Stimulated activated CD4-positive, alpha-beta T cell treated with anti-CD3 and anti-CD28 coated beads, Interleukin-15, amount 100 ng/mL, for 24 hours (primary cell): ENCODE data around the gene SMG5.
A peak's percentile ranks its signal among the peaks of the same experiment; 100 is the strongest.
"Not testable (repeated sequence)": the region's sequence is repeated elsewhere in the genome, so short reads cannot be mapped to it uniquely, and the experiment has no call there.

ENCODE experiments used
- DNase-seq: peaks from one replicate; pipeline ENCODE4 v3.0.0-alpha.2; 2020

SMG5 gene

DNA sequence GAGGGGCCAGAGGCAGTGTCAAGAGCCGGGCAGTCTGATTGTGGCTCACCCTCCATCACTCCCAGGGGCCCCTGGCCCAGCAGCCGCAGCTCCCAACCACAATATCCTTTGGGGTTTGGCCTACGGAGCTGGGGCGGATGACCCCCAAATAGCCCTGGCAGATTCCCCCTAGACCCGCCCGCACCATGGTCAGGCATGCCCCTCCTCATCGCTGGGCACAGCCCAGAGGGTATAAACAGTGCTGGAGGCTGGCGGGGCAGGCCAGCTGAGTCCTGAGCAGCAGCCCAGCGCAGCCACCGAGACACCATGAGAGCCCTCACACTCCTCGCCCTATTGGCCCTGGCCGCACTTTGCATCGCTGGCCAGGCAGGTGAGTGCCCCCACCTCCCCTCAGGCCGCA lies 40.7 kb downstream of the SMG5 start, which contains the start of gene BGLAP:
Gene BGLAP (plus strand): TSS at position 259 of the 400 bp plus-strand sequence. CDS start 48 bp downstream, at position 307.
- DNase-seq: no peak

DNA sequence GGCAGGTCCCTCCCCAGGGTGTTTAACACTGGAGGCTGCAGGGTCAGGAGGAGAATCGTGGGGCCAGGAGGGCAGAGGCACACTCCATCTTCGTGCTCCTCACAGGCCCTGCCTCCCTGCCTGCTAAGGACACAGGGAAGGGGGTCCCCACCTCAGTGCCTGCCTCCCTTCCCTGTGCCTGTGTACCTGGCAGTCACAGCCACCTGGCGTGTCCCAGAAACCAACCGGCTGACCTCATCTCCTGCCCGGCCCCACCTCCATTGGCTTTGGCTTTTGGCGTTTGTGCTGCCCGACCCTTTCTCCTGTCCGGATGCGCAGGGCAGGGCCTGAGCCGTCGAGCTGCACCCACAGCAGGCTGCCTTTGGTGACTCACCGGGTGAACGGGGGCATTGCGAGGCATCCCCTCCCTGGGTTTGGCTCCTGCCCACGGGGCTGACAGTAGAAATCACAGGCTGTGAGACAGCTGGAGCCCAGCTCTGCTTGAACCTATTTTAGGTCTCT lies 41.3 kb downstream of the SMG5 start:
- no peak for DNase-seq

DNA sequence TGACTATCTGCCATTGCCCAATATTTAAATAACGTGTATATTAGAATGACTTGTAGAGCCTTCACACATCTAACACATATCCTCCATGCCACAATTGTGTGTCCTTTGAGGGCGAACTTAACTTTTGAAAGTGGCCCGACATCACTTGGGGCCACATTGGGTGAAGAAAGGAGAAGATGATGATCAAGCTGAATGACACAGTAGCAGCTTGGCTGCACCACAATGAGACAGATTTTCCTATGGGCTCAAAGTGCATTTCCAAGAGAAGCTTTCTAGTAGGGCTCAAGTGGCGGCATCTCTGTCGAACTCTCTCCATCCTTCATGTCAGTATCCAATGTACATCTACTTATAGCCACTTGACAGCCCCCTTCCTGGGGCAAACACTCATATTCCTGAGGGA lies 44.4 kb downstream of the SMG5 start:
- DNase-seq: no peak

DNA sequence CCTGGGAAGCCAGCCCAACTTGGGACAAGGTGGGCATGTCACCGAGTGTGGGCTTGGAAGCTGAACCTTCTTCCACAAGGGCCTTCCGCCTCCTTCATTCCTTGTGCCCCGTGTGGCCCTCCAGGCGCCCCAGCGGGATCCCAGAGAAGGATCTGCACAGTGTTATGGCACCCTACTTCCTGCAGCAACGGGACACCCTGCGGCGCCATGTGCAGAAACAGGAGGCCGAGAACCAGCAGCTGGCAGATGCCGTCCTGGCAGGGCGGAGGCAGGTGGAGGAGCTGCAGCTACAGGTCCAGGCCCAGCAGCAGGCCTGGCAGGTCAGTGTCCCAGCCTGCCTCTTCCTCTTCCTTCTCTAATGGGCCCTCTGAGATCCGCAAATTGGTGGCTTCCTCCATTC lies 46.5 kb downstream of the SMG5 start:
- DNase-seq: no peak

DNA sequence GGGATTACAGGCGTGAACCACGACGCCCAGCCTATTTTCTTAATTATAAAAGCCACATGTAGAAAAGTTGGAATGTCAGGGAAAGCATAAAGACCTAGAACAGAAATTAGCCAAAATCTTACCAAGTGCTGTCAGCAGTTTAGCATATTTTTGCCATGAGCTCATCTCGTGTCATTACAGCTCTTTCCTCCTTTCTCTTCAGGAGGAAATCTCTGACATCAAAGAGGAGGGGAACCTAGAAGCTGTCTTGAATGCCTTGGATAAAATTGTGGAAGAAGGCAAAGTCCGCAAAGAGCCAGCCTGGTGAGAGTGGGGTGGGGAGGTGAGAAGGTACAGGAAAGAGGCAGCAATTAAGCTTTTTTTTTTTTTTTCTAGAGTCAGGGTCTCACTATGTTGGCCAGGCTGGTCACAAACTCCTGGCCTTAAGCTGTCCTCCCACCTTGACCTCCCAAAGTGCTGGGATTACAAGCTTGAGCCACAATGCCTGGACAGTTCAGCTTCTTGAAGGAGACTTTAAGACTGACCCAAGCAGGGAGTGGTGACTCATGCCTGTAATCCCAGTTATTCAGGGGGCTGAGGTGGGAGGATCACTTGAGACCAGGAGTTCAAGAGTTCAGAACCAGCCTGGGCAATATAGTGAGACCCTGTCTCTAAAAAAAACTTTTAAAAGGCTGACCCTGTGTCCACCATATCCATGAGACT lies 49.0 kb downstream of the SMG5 start:
- DNase-seq: no peak

DNA sequence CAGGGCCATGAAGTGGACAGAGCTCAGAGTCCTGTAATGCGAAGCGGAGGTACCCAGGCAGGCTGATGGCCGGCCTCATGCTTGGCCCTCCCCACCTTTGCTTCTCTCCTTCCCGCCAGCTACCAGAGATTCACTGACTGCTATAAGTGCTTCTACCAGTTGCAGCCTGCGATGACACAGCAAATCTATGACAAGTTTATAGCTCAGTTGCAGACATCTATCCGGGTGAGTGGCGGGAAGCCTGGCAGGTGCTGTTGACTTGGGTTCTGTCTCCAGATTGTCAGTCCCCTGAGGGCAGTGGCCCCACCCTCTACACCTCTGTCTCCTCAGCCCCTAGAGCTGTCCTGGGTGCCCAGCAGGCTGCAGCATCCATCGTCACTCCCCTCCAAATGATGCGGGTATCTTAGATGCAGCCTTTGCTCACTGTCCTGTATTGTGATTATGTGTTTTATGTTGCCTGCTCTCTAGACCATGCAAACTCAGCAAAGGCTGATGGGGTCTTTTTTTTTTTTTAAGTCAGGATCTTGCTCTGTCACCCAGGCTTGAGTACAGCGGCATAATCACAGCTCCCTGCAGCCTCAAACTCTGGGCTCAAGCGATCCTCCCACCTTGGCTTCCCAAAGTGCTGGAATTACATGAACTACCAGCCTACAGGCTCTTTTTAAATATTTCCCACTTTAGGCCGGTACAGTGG lies 50.3 kb downstream of the SMG5 start:
- no peak for DNase-seq

DNA sequence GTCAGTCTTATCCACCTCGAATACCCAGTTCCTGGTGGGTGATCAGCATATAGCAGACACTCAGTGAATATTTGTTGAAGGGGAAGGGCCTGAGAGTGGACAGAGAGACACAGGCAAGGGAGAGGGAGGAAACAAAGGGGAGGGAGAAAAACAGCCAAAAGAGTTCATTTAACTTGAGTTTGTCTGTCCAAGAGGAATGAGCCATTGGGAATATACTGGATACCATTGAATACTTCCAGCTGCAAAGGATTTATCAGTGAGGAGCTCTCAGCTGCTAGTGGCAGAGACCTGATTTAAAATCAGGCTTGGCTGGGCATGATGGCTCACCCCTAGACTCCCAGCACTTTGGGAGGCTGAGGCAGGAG lies 52.2 kb downstream of the SMG5 start:
- no peak for DNase-seq

DNA sequence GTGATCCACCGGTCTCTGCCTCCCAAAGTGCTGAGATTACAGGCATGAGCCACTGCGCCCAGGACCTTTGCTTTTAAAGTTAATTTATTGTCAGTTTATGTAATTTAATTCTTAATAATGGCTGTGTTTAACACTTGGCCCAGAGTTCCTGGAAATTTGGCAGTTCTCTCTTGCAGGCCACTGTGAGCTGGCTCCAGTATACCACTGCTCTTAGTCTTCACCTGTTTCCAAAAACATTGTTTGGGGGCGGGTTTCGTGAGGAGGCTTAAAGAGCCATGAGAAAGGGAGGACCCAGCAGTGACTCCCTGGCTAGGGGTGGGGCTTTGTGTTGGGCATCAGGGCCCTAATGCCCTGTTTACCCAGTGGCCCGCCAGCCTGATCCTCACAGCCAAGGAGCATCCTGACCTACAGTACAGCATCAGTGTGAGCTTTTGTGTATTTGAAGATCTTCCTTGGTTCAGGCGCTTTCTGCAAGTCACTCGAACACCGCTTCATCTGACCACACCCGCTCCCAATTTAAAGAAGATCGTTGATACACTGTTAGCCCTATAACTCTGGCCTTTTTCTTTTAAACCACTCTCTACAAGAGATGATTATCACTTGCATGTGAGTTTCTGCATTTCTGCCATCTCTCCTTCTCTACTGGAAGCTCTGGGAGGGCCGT lies 52.7 kb downstream of the SMG5 start:
- DNase-seq: no peak

DNA sequence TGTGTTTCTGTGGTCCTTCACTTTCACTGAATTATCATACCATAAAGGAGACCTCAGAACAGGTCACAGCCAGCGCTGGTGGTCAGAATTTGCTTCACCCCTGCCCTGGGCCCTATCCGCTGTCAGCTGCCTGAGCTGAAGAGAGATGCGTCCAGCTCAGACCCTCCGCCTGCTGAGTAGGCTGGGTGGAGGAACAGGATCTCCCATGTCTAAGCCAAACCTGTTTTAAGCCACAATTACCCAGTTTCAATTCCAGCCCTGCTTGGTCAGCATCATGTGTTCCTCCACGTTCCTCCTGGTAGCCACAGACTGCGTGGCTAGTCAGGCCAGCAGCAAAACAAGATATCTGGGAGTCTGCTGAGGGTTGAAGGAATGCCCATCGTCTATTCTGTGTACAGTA lies 54.1 kb downstream of the SMG5 start:
- no peak for DNase-seq

DNA sequence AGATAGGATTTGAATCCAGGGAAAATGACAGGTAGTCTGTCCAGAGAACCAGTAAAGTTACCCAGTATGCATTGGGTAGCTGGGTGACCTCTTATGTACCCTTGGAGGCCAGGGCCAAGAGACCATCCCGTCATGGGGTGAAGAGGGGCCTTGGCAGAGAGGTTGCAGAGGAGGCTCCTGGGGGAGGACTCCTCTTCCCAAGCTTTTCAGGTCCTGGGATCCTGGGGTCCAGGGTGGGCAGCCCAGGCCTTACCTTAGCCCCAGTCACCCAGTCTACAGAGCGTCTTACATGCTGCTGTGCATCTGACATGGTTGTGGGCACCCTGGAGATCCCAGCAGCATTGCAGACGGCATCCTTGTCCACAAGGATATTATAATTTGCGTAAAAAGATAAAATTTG lies 55.8 kb downstream of the SMG5 start:
- no peak for DNase-seq

DNA sequence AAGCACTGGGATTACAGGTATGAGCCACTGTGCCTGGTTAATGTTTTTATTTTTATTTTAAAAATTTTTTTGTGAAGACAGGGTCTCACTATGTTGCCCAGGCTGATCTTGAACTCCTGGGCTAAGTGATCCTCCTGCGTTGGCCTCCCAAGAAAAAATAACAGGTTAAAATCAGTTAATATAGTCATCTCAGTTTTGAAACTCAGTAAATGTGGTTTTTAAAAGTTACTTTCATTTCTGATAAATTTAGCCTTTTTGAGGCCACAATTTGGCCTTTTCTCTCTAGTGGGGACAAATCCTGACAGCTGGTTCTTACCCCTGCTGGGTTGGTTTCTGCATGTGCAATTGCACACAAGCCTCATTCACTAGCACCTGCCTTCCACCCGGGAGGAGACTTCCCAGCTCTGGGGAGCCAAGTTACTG lies 56.5 kb downstream of the SMG5 start:
- DNase-seq: peak; percentile 55

DNA sequence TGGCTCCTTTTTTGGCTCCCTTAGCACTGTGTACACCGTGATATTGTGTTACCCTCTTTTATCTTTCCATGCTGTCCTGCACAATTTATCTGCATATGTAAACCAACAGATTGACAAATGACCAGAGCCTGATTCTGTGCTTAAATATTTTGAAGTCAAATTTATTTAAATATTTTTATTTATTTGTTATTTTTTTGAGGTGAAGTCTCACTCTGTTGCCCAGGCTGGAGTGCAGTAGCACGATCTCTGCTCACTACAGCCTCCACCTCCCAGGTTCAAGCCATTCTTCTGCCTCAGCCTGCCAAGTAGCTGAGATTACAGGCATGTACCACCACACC lies 57.0 kb downstream of the SMG5 start:
- DNase-seq: peak; percentile 4

DNA sequence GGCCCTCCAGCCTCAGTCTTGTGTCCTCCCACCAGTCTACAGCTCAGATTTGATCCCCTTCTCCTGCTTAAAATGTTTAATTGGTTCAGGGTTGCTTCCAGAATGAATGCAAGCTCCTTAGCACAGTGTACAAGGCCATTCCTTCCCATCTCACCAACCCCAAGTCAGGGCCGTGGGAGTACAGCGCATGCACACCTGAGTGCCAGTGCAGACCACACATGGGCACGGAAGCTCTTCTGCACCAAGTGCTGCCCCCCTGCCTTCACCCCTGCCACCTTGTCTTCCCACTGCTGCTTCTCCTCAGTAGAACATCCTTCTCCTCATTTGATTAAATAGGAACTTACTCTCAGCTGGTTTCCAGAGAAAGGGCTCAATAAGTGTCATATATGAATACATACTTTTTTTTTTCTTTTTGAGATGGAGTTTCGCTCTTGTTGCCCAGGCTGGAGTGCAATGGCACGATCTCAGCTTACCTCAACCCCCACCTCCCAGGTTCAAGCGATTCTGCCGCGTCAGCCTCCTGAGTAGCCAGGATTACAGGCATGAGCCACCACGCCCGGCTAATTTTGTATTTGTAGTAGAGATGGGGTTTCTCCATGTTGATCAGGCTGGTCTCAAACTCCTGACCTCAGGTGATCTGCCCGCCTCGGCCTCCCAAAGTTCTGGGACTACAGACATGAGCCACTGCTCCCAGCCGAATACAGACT lies 60.5 kb downstream of the SMG5 start:
- peak; percentile 41 for DNase-seq

DNA sequence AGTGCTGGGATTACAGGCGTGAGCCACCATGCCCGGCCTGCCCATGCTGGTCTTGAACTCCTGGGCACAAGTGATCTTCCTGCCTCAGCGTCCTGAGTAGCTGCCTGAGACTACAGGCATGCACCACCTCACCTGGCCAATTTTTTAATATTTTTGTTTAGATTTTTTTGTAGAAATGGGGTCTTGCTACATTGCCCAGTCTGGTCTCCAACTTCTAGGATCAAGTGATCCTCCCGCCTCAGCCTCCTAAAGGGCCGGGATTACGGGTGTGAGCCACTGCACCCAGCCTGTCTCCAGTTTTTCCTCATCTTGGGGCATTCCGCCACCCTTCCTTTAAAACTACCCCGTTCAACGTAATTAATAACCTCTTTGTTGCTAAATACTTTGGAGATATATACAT lies 62.4 kb downstream of the SMG5 start:
- no peak for DNase-seq

DNA sequence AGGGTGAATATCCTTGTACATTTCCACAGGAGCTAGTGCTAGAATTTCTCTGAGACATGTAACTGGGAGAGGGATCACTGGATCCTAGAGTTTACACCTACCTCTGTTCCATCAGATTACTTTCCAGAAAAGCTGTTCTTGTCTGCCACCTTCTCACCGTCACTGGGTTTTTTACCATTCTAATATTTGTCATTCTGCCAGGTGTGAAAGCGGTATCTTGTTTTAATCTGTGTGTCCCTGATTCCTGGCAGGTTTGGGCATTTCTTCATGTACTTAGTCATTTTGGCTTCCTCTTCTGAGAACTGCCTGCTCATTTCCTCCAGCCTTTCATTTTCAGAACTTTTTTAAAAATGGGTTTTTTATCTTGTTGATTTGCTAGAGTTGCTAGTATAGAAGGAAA lies 64.8 kb downstream of the SMG5 start:
- DNase-seq: peak; percentile 52

DNA sequence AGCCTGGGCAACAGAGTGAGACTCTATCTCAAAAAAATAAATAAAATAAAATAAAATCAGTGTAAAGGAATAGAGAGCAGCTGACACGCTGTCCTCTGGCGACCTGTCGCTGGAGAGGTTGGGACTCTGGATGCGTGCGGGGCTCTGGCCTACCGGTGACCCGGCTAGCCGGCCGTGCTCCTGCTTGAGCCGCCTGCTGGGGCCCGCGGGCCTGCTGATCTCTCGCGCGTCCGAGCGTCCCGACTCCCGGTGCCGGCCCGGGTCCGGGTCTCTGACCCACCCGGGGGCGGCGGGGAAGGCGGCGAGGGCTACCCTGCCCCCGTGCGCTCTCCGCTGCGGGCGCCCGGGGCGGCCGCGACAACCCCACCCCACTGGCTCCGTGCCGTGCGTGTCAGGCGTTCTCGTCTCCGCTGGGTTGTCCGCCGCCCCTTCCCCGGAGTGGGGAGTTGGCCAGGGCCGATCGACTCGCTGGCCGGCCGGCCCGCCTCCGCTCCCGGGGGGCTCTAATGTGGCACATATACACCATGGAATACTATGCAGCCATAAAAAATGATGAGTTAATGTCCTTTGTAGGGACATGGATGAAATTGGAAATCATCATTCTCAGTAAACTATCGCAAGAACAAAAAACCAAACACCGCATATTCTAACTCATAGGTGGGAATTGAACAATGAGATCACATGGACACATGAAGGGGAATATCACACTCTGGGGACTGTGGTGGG lies 66.1 kb downstream of the SMG5 start:
- not testable (repeated sequence) for DNase-seq

DNA sequence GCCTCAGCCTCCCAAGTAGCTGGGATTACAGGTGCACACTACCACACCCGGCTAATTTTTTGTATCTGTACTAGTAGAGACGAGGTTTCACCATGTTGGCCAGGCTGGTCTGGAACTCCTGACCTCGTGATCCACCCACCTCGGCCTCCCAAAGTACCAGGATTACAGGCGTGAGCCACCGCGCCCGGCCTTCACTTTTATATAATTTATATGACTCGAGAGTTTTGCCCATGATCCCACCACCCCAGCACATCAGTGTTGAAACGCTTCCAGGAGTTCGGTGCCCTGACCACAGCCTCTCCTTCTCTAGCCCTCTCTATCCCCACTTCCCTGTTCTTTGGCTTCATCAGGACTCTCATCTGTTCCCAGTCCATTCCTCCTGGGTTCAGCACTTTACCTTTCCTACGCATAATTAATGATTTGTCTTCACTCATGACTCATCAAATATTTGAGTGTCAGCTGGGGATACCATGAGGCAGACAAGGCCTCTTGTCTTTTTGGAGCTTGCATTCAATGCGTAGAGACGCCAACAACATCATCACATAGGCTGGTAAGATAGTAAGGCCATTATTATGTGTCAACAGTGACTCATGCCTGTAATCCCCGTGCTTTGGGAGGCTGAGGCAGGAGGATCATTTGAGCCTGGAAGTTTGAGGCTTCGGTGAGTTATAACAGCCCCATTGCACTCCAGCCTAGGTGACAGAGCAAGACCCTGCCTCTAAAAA lies 68.4 kb downstream of the SMG5 start:
- peak; percentile 50 for DNase-seq

DNA sequence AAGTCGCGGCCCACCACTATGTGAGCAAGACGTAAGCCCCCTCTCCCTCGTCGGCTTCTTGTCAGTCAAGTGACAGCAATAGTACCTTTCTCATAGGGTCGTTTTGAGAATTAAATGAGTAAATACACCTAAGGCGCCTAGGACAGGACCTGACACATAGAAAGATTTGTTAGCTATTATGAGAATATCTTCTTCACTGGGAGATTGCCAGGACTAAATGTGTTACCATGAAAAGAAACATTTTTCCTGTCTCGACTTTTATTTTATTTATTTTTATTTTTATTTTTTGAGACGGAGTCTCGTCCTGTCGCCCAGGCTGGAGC lies 69.0 kb downstream of the SMG5 start:
- DNase-seq: no peak

DNA sequence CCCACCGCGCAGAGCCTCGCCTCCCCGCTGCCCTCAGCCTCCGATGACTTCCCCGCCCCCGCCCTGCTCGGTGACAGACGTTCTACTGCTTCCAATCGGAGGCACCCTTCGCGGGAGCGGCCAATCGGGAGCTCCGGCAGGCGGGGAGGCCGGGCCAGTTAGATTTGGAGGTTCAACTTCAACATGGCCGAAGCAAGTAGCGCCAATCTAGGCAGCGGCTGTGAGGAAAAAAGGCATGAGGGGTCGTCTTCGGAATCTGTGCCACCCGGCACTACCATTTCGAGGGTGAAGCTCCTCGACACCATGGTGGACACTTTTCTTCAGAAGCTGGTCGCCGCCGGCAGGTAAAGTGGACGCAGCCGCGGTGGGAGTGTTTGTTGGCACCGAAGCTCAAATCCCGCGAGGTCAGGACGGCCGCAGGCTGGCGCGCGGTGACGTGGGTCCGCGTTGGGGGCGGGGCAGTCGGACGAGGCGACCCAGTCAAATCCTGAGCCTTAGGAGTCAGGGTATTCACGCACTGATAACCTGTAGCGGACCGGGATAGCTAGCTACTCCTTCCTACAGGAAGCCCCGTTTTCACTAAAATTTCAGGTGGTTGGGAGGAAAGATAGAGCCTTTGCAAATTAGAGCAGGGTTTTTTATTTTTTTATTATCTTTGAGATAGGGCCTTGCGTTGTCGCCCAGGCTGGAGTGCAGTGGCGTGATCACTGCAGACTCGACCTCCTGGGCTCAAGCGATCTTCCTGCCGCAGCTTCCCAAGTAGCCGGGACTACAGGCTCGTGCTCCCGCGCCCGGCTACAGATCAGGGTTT lies 69.6 kb downstream of the SMG5 start, which contains the start of gene PMF1:
Gene PMF1 (plus strand): TSS at position 175 of the 811 bp plus-strand sequence. CDS start 9 bp downstream, at position 184.
- DNase-seq: peak; percentile 99

DNA sequence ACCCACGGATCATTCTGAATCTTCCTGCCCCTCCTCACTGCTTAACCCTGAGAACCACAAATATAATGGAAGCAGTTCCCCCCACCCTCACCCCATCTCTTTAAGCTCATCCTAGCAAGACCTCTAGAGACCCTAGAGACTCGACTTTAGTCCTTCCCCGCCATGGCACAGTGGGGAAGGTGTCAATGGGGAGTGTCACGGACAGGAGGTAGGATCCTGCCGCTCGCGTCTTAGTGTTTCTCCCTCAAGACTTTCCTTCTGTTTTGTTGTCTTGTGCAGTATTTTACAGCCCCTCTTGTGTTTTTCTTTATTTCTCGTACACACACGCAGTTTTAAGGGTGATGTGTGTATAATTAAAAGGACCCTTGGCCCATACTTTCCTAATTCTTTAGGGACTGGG lies 70.5 kb downstream of the SMG5 start:
- DNase-seq: no peak

DNA sequence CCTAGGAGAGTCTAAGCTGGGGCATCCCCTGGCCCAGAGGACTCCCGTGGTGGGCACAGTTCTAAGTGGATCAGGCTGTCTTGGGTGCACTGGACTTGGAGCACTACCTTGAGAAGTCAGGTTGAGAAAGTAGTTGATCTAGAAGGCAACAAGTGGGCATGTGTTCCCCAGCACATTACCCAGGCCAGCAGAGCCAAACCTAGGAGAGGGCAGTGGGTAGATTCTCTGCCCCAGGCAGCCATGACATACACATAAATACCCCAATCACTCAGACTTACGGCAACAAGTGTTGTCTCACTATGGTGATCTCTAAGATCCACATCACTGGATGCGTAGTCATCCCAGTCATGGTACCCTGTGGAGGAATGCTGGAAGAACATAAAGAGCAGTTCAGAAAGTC lies 71.4 kb downstream of the SMG5 start:
- DNase-seq: no peak
